ENCODE measurements around the gene TMEM14A. TPM values are rescaled to one million over a fixed set of nuclear protein-coding genes. Genes with fewer than 3 reads are reported as not detected.

The TMEM14A gene
- polyA plus RNA-seq, 1 donor (not counting 4 experiments of a cell fraction or from before 2014, with no cell fraction given): 44.2 TPM

- H3K27me3 ChIP-seq (ENCODE audit: control insufficient read depth, extremely low read depth, insufficient read depth, low read length): no peaks in the 10 kb centered on the region
- no peaks in the 10 kb centered on the region for H3K36me3 ChIP-seq (ENCODE audit: control insufficient read depth in 2 of 2, extremely low read depth in 1 of 2, insufficient read depth in 2 of 2, low read length in 2 of 2)
- dilution Hi-C loops (cut with MboI; ENCODE audit: extremely low pct_ligation_motif_present, low sequenced_read_pairs): no loop called here
- no peak overlapping the region for H3K9ac ChIP-seq (ENCODE audit: control insufficient read depth, extremely low read depth, insufficient read depth, low read length)
- H2AFZ ChIP-seq (ENCODE audit: control insufficient read depth, low read length): no peak overlapping the region
- FAIRE-seq (no peak), DNase-seq (ENCODE audit: low read depth, low spot score) (no peak)
- no peaks in the 10 kb centered on the region for H3K79me2 ChIP-seq (ENCODE audit: control insufficient read depth, insufficient read depth, low read length)
- H4K20me1 ChIP-seq (ENCODE audit: control insufficient read depth, extremely low read depth, insufficient read depth, low read length): no peaks in the 10 kb centered on the region
- H3K4me2 ChIP-seq (ENCODE audit: control insufficient read depth, extremely low read depth, insufficient read depth, low read depth, low read length): no peak overlapping the region
- H3K27ac ChIP-seq (ENCODE audit: control insufficient read depth, insufficient read depth, low read length): no peak overlapping the region
- TF ChIP-seq CTCF (optimal IDR thresholded peaks at IDR 0.05 in 1 of 3, IDR thresholded peaks at IDR 0.05 in 1 of 3, conservative IDR thresholded peaks at IDR 0.05 in 1 of 3; ENCODE audit: extremely low read depth in 1 of 3, insufficient read depth in 2 of 3, low read length in 3 of 3) (no peak), EZH2 (IDR thresholded peaks at IDR 0.05; ENCODE audit: low read length) (no peak)
- H3K4me3 ChIP-seq (ENCODE audit: control insufficient read depth in 2 of 3, extremely low read depth in 1 of 3, insufficient read depth in 2 of 3, low read depth in 1 of 3, low read length in 3 of 3): no peak overlapping the region
- H3K9me1 ChIP-seq (ENCODE audit: control insufficient read depth, extremely low read depth, insufficient read depth, low read length): no peaks in the 10 kb centered on the region
- peaks cover 11% of the 10 kb centered on the region for H3K4me1 ChIP-seq (ENCODE audit: control insufficient read depth, extremely low read depth, insufficient read depth, low read length)
- H3K9me3 ChIP-seq (ENCODE audit: control insufficient read depth, low read depth, low read length): no peaks in the 10 kb centered on the region
Observed at GRCh38 chr6:52726741-52727535, 56.0 kb downstream of the TMEM14A start.

DNA sequence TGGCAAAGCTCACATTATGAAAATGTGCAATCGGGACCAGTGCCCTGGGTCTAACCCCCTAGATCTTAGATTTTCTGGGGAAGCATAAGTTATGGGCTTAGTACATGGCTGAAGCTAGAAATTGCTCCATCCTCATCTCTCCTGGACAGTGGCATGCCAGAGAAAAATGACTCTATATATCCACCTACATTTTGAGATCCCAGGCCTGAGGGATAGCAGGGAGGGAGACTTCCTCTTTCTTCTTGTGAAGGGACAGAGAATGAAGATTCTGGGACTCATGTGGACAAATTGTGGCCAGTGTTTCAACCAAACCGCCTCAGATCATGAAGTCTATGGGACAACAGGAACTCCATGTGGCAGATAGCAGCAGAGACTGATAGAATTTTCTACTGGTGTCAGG, 57.0 kb downstream of the TMEM14A start:
- Histone ChIP-seq H3K9ac (ENCODE audit: control insufficient read depth, extremely low read depth, insufficient read depth, low read length) (no peak overlapping the region), H4K20me1 (ENCODE audit: control insufficient read depth, extremely low read depth, insufficient read depth, low read length) (no peaks in the 10 kb centered on the region), H3K4me1 (ENCODE audit: control insufficient read depth, extremely low read depth, insufficient read depth, low read length) (peaks cover 11% of the 10 kb centered on the region), H3K79me2 (ENCODE audit: control insufficient read depth, insufficient read depth, low read length) (no peaks in the 10 kb centered on the region), H3K9me1 (ENCODE audit: control insufficient read depth, extremely low read depth, insufficient read depth, low read length) (no peaks in the 10 kb centered on the region), H3K36me3 (ENCODE audit: control insufficient read depth in 2 of 2, extremely low read depth in 1 of 2, insufficient read depth in 2 of 2, low read length in 2 of 2) (no peaks in the 10 kb centered on the region), H2AFZ (ENCODE audit: control insufficient read depth, low read length) (no peak overlapping the region), H3K9me3 (ENCODE audit: control insufficient read depth, low read depth, low read length) (no peaks in the 10 kb centered on the region), H3K4me2 (ENCODE audit: control insufficient read depth, extremely low read depth, insufficient read depth, low read depth, low read length) (no peak overlapping the region), H3K27me3 (ENCODE audit: control insufficient read depth, extremely low read depth, insufficient read depth, low read length) (no peaks in the 10 kb centered on the region), H3K27ac (ENCODE audit: control insufficient read depth, insufficient read depth, low read length) (no peak overlapping the region), H3K4me3 (ENCODE audit: control insufficient read depth in 2 of 3, extremely low read depth in 1 of 3, insufficient read depth in 2 of 3, low read depth in 1 of 3, low read length in 3 of 3) (no peak overlapping the region)
- dilution Hi-C loops (cut with MboI; ENCODE audit: extremely low pct_ligation_motif_present, low sequenced_read_pairs): no loop called here
- no peak for TF ChIP-seq CTCF (optimal IDR thresholded peaks at IDR 0.05 in 1 of 3, IDR thresholded peaks at IDR 0.05 in 1 of 3, conservative IDR thresholded peaks at IDR 0.05 in 1 of 3; ENCODE audit: extremely low read depth in 1 of 3, insufficient read depth in 2 of 3, low read length in 3 of 3)
- no peak for TF ChIP-seq EZH2 (IDR thresholded peaks at IDR 0.05; ENCODE audit: low read length)
- DNase-seq (ENCODE audit: low read depth, low spot score) (no peak), FAIRE-seq (no peak)

All from keratinocyte (primary cell).